T-helper 1 cell treated with Interleukin-12 subunit alpha and Interleukin-12 subunit beta and Interleukin-4 antibody, amounts not matched to agents 30 μg/mL and 1 μg/mL, for 36 hours (primary cell): ENCODE measurements around the gene FAM78B.

Source experiments
- H3K27ac Mint-ChIP-seq: one replicate; pipeline ENCODE4 v1.8.0; 2021; ENCODE audit warnings: mild to moderate bottlenecking, mixed read lengths
- H3K27me3 Mint-ChIP-seq: one replicate; pipeline ENCODE4 v1.8.0; 2021; ENCODE audit warnings: low read depth, mixed read lengths
- H3K36me3 Mint-ChIP-seq: one replicate; pipeline ENCODE4 v1.8.0; 2021; ENCODE audit warnings: low read depth, mixed read lengths
- H3K4me1 Mint-ChIP-seq: one replicate; pipeline ENCODE4 v1.8.0; 2021; ENCODE audit warnings: low read depth, mixed read lengths
- H3K4me3 Mint-ChIP-seq: one replicate; pipeline ENCODE4 v1.8.0; 2021; ENCODE audit warnings: mild to moderate bottlenecking, moderate library complexity, mixed read lengths
- H3K9me3 Mint-ChIP-seq: one replicate; pipeline ENCODE4 v1.8.0; 2021; ENCODE audit warnings: mixed read lengths

The FAM78B gene

GRCh38 chr1:166082601-166083000, 84.2 kb downstream of the FAM78B start:
- no peaks in the 10 kb centered on the region for H3K36me3 Mint-ChIP-seq
- no peaks in the 10 kb centered on the region for H3K9me3 Mint-ChIP-seq
- H3K4me1 Mint-ChIP-seq: peaks cover 17% of the 10 kb centered on the region
- H3K4me3 Mint-ChIP-seq: no peak overlapping the region
- peak overlapping the region; percentile 23 for H3K27ac Mint-ChIP-seq
- H3K27me3 Mint-ChIP-seq: peaks cover 6% of the 10 kb centered on the region

DNA sequence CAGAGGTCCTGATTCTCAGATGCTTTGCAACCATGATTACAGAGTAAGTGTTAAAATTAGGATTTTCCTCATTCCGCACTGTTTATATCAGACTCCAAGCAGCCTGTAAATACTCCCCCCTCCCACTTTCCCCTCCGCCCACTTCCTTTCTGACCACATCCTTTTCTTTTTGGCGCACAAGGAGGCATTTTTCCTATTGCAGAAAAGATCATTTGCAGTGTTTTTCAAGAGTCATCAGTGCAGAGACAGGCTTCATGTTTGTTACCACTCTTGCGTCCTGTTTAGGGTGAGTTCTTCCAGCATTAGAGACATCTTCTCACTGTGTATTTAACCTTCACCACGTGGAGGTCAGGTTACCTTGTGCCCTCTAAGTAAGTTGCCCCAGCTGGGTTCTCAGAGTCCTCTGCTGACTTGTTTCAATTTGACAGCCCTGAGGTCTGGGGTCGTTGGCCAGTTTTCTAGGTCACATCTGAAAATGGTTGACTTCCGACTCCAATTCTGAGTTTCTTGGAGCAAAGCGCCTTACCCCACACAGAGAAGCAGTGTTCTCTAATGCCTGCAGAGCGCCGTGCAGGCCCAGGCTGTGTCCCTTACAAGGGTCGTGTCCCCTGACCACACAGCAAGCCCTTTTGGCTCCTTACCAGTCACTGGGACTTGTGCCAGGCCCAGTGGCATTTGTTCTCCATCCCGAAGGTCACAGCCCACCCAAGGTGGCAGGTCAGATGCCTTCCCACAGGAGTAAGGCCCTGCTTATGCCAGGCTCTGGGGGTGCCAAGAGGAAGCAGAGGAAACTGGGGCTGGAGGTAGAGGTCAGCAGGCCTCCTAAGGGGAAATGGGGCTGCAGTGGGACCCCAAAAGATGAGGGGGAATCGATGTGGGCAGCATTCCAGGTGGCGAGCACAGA, 85.6 kb downstream of the FAM78B start:
- Mint-ChIP-seq H3K36me3 (no peaks in the 10 kb centered on the region), H3K4me1 (peaks cover 17% of the 10 kb centered on the region), H3K27ac (no peak overlapping the region), H3K9me3 (no peaks in the 10 kb centered on the region), H3K4me3 (no peak overlapping the region), H3K27me3 (peaks cover 6% of the 10 kb centered on the region)

DNA sequence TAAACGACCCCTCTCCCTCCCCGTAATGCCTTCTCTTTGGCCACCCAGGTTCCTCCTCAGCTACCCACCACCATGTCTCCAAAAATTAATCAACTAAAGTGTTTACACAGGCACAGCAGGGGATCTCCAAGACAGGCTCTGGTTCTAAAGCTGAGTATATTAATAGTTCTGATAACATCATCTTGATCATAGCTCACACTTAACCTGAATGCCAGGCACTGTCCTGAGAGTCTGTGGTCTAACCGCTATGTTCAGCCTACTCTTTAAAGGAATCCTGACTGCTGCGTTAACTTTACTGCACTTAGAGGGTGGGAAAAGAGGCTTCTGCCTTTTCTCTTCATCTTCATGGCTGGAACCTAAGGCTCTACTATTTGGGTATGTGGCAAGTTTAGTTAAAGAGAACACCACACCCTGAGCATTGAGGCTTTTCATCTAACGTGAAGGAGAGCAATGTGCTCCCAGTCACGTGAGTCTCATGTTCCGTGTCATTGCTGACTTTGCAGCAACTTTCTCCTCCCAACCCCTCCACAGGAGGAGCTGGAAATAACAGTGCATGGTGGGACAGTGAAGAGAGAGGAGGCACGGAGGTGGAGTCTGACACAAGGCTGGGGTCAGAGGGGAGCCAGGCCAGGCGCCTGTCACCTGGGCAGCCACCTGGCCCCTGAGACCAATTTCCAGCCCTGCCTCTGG, 86.4 kb downstream of the FAM78B start:
- H3K4me3 Mint-ChIP-seq: no peak overlapping the region
- no peaks in the 10 kb centered on the region for H3K9me3 Mint-ChIP-seq
- peaks cover 17% of the 10 kb centered on the region for H3K4me1 Mint-ChIP-seq
- no peak overlapping the region for H3K27ac Mint-ChIP-seq
- H3K36me3 Mint-ChIP-seq: no peaks in the 10 kb centered on the region
- peaks cover 6% of the 10 kb centered on the region for H3K27me3 Mint-ChIP-seq

GRCh38 chr1:166079276-166079675, 87.5 kb downstream of the FAM78B start:
- Mint-ChIP-seq H3K36me3 (no peaks in the 10 kb centered on the region), H3K27me3 (peaks cover 6% of the 10 kb centered on the region), H3K9me3 (no peaks in the 10 kb centered on the region), H3K27ac (no peak overlapping the region), H3K4me3 (no peak overlapping the region), H3K4me1 (peaks cover 17% of the 10 kb centered on the region)

DNA sequence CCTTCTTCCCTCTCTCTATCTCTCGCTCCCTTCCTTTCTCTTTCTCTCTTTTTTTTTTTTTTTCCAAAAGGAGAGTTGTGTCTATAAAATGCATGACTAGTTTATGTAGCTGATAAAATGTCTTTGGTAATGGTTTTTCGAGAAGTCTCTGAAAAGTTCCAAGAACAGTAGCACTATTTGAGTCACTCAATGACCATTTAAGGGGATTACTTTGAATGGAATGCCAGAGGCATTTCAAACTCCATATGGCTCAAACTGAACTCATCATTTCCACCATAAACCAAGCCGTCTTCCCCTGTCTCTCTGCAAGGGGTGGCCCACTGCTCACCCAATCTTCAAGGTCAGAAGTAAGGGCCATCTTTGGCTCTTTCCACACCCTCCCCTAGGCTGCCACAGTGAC, 93.3 kb downstream of the FAM78B start:
- Mint-ChIP-seq H3K36me3 (no peaks in the 10 kb centered on the region), H3K27me3 (no peaks in the 10 kb centered on the region), H3K27ac (no peak overlapping the region), H3K4me1 (no peaks in the 10 kb centered on the region), H3K9me3 (no peaks in the 10 kb centered on the region), H3K4me3 (no peak overlapping the region)

DNA sequence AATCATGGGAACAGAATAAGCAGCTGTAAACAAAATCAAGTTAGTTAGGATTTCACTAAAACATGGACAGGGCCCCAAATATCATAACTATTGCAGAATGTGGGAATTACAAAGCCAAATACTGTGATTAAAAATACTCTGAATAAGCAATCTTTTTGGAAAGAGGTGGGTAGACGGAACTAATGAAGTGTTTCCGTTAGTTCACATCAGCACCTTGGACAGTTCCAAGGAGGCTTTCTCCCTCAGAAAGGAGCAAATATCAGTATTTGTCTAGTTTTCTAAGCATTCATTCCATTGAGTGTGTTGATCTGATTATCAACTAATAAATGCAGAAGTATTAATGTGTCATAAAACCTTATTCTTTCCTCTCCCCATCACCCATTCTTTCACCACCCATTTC, 97.4 kb downstream of the FAM78B start:
- Mint-ChIP-seq H3K9me3 (no peaks in the 10 kb centered on the region), H3K4me3 (no peak overlapping the region), H3K36me3 (no peaks in the 10 kb centered on the region), H3K27ac (no peak overlapping the region), H3K27me3 (no peaks in the 10 kb centered on the region), H3K4me1 (no peaks in the 10 kb centered on the region)

DNA sequence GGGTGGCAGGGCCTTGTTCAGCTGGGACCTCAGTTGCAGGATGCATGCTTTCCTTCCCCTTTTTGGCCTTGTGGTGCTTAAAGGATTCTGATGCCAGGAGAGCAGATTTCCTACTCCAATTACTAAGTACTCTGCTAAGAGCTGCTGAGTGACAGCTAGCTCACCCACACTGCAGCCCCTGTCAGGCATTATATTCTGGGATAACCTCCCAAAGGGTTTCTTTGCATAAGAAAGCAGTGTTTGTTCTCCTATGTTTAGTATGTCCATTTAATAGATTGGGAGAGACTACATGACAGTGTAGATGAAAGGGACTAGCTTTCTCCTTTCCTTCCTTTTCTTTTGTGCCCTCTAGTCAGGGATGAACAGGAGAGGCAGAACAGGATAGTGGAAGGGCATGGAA, 100.7 kb downstream of the FAM78B start:
- Mint-ChIP-seq H3K27ac (no peak overlapping the region), H3K9me3 (no peaks in the 10 kb centered on the region), H3K4me1 (no peaks in the 10 kb centered on the region), H3K36me3 (no peaks in the 10 kb centered on the region), H3K4me3 (no peak overlapping the region), H3K27me3 (no peaks in the 10 kb centered on the region)

- Mint-ChIP-seq H3K27ac (no peak overlapping the region), H3K27me3 (no peaks in the 10 kb centered on the region), H3K9me3 (no peaks in the 10 kb centered on the region), H3K36me3 (no peaks in the 10 kb centered on the region), H3K4me3 (no peak overlapping the region), H3K4me1 (no peaks in the 10 kb centered on the region)
Observed at GRCh38 chr1:166064951-166065350, 101.8 kb downstream of the FAM78B start.

DNA sequence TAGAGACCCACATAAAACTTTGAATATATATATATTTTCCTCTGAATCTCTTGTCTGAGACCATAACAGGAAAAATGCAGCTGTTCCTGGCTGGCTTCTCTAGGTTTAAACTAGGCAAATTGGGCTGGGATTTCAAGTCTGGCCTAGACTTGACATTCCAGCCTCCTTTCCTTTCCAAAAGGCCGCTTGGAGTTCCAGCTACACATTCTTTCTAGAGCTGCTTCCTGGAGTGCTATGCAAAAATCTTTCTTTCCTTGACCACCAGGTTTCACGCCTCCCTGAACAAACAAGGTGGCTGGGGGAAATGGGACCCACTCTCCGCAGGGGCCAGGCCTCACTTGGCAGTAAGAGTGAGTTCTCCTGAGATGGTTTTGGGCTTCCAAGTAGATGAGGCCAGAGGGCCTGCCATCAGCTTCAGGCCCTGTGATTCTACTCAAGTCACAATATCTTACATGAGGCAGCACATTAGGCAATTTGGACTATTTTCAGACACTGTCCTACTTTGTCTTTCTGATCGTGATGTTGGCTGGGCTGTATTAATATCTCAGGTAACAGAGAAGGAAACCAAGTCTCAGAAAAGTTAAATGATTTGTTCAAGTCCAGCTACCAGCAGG, 102.4 kb downstream of the FAM78B start:
- Mint-ChIP-seq H3K27me3 (no peaks in the 10 kb centered on the region), H3K36me3 (no peaks in the 10 kb centered on the region), H3K4me3 (no peak overlapping the region), H3K9me3 (no peaks in the 10 kb centered on the region), H3K27ac (no peak overlapping the region), H3K4me1 (no peaks in the 10 kb centered on the region)

DNA sequence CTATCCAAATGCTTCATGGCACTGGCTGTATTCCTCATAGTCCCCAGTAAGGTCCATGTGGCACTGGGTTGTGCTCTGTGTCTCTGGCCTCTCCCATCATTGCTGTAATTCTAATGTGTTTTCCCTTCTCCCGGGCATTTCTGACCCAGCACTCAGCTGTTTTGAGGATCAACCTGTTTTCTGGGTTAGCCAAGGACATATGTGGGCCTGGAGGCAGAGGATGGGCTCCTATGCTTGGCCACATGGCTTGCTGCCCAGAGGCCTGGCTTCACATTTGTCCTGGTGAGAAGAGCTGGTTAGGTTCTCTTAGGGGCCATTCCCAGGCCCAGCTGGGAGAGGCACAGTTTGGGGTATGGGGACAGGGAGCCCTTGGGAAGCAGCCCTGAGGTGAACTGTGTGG, 103.1 kb downstream of the FAM78B start:
- Mint-ChIP-seq H3K27ac (no peak overlapping the region), H3K4me1 (no peaks in the 10 kb centered on the region), H3K9me3 (no peaks in the 10 kb centered on the region), H3K4me3 (no peak overlapping the region), H3K36me3 (no peaks in the 10 kb centered on the region), H3K27me3 (no peaks in the 10 kb centered on the region)

DNA sequence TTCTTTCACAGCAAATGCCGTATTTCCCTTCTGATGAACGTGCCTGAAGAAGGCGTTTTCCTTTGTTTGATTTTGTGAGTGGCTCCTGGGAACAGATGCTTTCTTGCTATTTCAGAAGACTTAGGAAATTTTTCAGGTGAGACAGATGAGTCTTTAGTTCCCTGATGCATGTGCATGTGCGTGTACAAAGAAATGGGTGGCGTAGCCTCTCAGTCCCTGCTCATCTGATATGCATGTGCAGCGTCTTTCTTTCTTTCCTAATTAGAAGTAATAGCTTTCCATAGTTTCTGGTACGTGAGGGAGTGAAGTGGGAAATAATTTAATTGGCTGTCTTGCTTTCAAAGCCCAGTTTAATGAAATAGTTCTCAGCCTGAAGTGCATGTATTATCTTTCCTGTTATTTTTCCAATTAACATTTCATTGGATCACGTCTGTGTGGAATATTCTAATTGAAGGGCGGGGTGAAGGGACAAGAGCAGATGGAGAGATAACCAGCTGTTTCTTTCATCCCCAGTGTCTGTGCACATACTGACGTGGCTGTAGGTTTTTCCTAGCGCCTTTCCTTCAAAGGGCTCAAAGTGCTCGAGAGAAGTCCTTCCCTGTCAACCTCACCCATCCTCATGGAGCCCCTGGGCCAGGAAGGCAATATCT, 104.3 kb downstream of the FAM78B start:
- Mint-ChIP-seq H3K27me3 (no peaks in the 10 kb centered on the region), H3K27ac (no peak overlapping the region), H3K4me1 (no peaks in the 10 kb centered on the region), H3K9me3 (no peaks in the 10 kb centered on the region), H3K4me3 (no peak overlapping the region), H3K36me3 (no peaks in the 10 kb centered on the region)

- no peak overlapping the region for H3K27ac Mint-ChIP-seq
- no peaks in the 10 kb centered on the region for H3K4me1 Mint-ChIP-seq
- H3K36me3 Mint-ChIP-seq: no peaks in the 10 kb centered on the region
- H3K27me3 Mint-ChIP-seq: no peaks in the 10 kb centered on the region
- H3K4me3 Mint-ChIP-seq: no peak overlapping the region
- no peaks in the 10 kb centered on the region for H3K9me3 Mint-ChIP-seq
Observed at GRCh38 chr1:166057650-166058049, 109.2 kb downstream of the FAM78B start.

DNA sequence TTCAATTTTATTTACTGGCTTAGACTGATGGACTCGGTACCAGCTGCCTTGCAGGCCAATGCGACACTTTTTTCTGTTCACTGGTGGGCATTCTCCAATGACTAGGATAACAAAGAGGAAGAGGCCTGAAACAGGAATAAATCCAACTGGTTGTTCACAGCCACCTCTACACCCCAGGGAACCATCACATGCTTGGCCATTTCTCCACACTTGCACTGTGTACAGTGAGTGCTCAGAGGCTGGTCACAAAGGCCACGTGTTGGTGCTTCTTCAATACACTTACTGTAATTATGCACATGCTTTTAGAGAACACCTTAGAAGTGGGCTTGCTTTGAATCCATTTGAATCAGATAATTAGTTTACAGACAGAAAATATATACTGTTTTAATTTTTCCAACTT, 113.4 kb downstream of the FAM78B start:
- Mint-ChIP-seq H3K4me1 (no peaks in the 10 kb centered on the region), H3K36me3 (no peaks in the 10 kb centered on the region), H3K4me3 (no peak overlapping the region), H3K9me3 (no peaks in the 10 kb centered on the region), H3K27me3 (no peaks in the 10 kb centered on the region), H3K27ac (no peak overlapping the region)

GRCh38 chr1:166040202-166040997, 126.4 kb downstream of the FAM78B start:
- Mint-ChIP-seq H3K4me1 (no peaks in the 10 kb centered on the region), H3K9me3 (no peaks in the 10 kb centered on the region), H3K36me3 (no peaks in the 10 kb centered on the region), H3K4me3 (no peak overlapping the region), H3K27ac (no peak overlapping the region), H3K27me3 (peaks cover 3% of the 10 kb centered on the region)
